Neural cell (in vitro differentiated cells): ENCODE data around the gene MYO7A. TPM values are rescaled to one million over a fixed set of nuclear protein-coding genes. Genes with fewer than 3 reads are reported as not detected.

Experiments
- H2AFZ ChIP-seq: fragments of 200-600, 300-800 bp; sonication (generic), shearing (Covaris generic); 2 replicates; pipeline ENCODE4 v1.6.0; 2014; ENCODE audit warnings: low read depth, mild to moderate bottlenecking, antibody characterized with exemption, low read length, moderate library complexity
- H3F3A ChIP-seq: fragments of 200-600 bp; shearing (Covaris generic); 2 replicates; pipeline ENCODE4 v1.6.1; 2016; ENCODE audit warnings: mild to moderate bottlenecking, moderate library complexity, mixed read lengths, antibody characterized with exemption, low read length; ENCODE audit not compliant: insufficient read depth, poor library complexity, severe bottlenecking
- H3K27ac ChIP-seq: fragments of 200-600, 300-800 bp; sonication (generic), shearing (Covaris generic); 2 replicates; pipeline ENCODE4 v1.5.1; 2014; ENCODE audit warnings: mild to moderate bottlenecking, low read length, moderate library complexity
- H3K27me3 ChIP-seq: fragments of 300-800, 200-600 bp; sonication (generic), shearing (Covaris generic); 2 replicates; pipeline ENCODE4 v1.6.0; 2014; ENCODE audit warnings: mild to moderate bottlenecking, low read depth, low read length, moderate library complexity; ENCODE audit not compliant: insufficient read depth
- H3K36me3 ChIP-seq: fragments of 300-800, 200-600 bp; sonication (generic), shearing (Covaris generic); 2 replicates; pipeline ENCODE4 v1.5.1; 2014; ENCODE audit warnings: mild to moderate bottlenecking, antibody characterized with exemption, low read length, moderate library complexity; ENCODE audit not compliant: insufficient read depth
- H3K4me2 ChIP-seq: fragments of 300-800, 200-600 bp; sonication (generic), shearing (Covaris generic); 2 replicates; pipeline ENCODE4 v1.6.0; 2014; ENCODE audit warnings: mild to moderate bottlenecking, low read length
- H3K4me3 ChIP-seq: fragments of 300-800, 200-600 bp; sonication (generic), shearing (Covaris generic); 2 replicates; pipeline ENCODE4 v1.5.1; 2014; ENCODE audit warnings: mild to moderate bottlenecking, low read length, moderate library complexity
- H3K79me2 ChIP-seq: fragments of 200-600 bp; shearing (Covaris generic); replicated peaks from 2 replicates; pipeline ENCODE4 v1.6.0; 2014; ENCODE audit warnings: mild to moderate bottlenecking, low read length, moderate library complexity; ENCODE audit not compliant: insufficient read depth
- H3K9ac ChIP-seq: fragments of 300-800, 200-600 bp; sonication (generic), shearing (Covaris generic); 2 replicates; pipeline ENCODE4 v1.6.1; 2016; ENCODE audit warnings: mild to moderate bottlenecking, low read length, mixed read lengths
- H3K9me2 ChIP-seq: fragments of 200-600 bp; shearing (Covaris generic); 2 replicates; pipeline ENCODE4 v1.6.1; 2016; ENCODE audit warnings: mild to moderate bottlenecking, low read length, mixed read lengths; ENCODE audit not compliant: insufficient read depth
- H3K9me3 ChIP-seq: fragments of 200-600, 300-800 bp; sonication (generic), shearing (Covaris generic); 2 replicates; pipeline ENCODE4 v1.6.1; 2016; ENCODE audit warnings: mild to moderate bottlenecking, mixed run types, low read length, moderate library complexity, mixed read lengths
- H4K20me1 ChIP-seq: fragments of 200-600 bp; shearing (Covaris generic); 2 replicates; pipeline ENCODE4 v1.6.1; 2016; ENCODE audit warnings: mild to moderate bottlenecking, mixed run types; ENCODE audit not compliant: insufficient read depth
- EP300 ChIP-seq: fragments of 450-650 bp; conservative IDR thresholded peaks from 2 replicates; pipeline ENCODE4 v1.6.1; 2014; ENCODE audit warnings: antibody characterized with exemption, mild to moderate bottlenecking, moderate library complexity; ENCODE audit not compliant: poor library complexity, severe bottlenecking
- EZH2 ChIP-seq: fragments of 200-600, 300-800 bp; shearing (Covaris generic), sonication (generic); IDR thresholded peaks from 2 replicates; pipeline ENCODE4 v1.6.1; 2014; ENCODE audit warnings: antibody characterized with exemption, low read length, borderline replicate concordance, mild to moderate bottlenecking; ENCODE audit not compliant: insufficient read depth, poor library complexity, severe bottlenecking
- MXI1 ChIP-seq: fragments of 450-650 bp; conservative IDR thresholded peaks from 2 replicates; pipeline ENCODE4 v1.6.1; 2014; ENCODE audit warnings: antibody characterized with exemption, mild to moderate bottlenecking; ENCODE audit not compliant: poor library complexity, severe bottlenecking
- POLR2AphosphoS5 ChIP-seq: IDR thresholded peaks from 2 replicates; pipeline ENCODE4 v1.6.1; 2012
- RAD21 ChIP-seq: fragments of 450-650 bp; conservative IDR thresholded peaks from 2 replicates; pipeline ENCODE4 v1.6.1; 2014; ENCODE audit warnings: antibody characterized with exemption, mild to moderate bottlenecking, moderate library complexity
- SMC3 ChIP-seq: fragments of 450-650 bp; conservative IDR thresholded peaks from 2 replicates; pipeline ENCODE4 v1.6.1; 2014; ENCODE audit warnings: antibody characterized with exemption, mild to moderate bottlenecking, moderate library complexity; ENCODE audit not compliant: poor library complexity
- TAF1 ChIP-seq: IDR thresholded peaks from 2 replicates; pipeline ENCODE4 v1.6.1; 2012; ENCODE audit warnings: low read depth
- polyA plus RNA-seq: library from polyadenylated mRNA; depleted of rRNA; stranded (reverse); fragments of >200 nt; gene quantifications from 2 replicates; pipeline ENCODE4 v1.2.3, GENCODE V29; 2014
- TF ChIP-seq, protein P1 (sequence below): IDR thresholded peaks from 2 replicates; pipeline ENCODE4 v1.6.1; 2012; ENCODE audit warnings: borderline replicate concordance
- TF ChIP-seq, protein P2 (sequence below): fragments of 450-650 bp; IDR thresholded peaks from 2 replicates; pipeline ENCODE4 v1.5.1; 2014; ENCODE audit warnings: antibody characterized with exemption, mild to moderate bottlenecking, moderate library complexity; ENCODE audit not compliant: poor library complexity, severe bottlenecking

MYO7A gene
- polyA plus RNA-seq, 1 donor from 2014 or later, result 0.61 TPM

DNA sequence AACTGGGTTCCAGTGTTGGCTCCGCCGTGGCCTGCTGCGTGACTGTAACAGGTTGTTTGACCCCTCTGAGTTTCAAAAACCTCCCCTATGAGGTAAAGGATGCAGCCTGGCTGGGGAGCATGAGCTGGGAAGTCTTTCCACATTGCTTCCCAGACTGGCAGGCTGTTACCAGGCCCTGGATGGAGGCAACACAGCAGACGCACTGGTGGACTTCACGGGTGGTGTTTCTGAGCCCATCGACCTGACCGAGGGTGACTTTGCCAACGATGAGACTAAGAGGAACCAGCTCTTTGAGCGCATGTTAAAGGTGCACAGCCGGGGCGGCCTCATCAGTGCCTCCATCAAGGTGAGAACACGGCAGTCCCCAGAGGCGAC lies 14.0 kb upstream of the MYO7A start:
- Histone ChIP-seq H3K27ac (no peak overlapping the region), H3K9me2 (no peaks in the 10 kb centered on the region), H4K20me1 (no peaks in the 10 kb centered on the region), H3K9me3 (no peaks in the 10 kb centered on the region), H3F3A (no peaks in the 10 kb centered on the region), H3K4me3 (no peak overlapping the region), H3K9ac (no peak overlapping the region), H2AFZ (no peak overlapping the region), H3K36me3 (no peaks in the 10 kb centered on the region), H3K79me2 (no peaks in the 10 kb centered on the region), H3K27me3 (no peaks in the 10 kb centered on the region), H3K4me2 (no peak overlapping the region)
- TF ChIP-seq, protein P1, sequence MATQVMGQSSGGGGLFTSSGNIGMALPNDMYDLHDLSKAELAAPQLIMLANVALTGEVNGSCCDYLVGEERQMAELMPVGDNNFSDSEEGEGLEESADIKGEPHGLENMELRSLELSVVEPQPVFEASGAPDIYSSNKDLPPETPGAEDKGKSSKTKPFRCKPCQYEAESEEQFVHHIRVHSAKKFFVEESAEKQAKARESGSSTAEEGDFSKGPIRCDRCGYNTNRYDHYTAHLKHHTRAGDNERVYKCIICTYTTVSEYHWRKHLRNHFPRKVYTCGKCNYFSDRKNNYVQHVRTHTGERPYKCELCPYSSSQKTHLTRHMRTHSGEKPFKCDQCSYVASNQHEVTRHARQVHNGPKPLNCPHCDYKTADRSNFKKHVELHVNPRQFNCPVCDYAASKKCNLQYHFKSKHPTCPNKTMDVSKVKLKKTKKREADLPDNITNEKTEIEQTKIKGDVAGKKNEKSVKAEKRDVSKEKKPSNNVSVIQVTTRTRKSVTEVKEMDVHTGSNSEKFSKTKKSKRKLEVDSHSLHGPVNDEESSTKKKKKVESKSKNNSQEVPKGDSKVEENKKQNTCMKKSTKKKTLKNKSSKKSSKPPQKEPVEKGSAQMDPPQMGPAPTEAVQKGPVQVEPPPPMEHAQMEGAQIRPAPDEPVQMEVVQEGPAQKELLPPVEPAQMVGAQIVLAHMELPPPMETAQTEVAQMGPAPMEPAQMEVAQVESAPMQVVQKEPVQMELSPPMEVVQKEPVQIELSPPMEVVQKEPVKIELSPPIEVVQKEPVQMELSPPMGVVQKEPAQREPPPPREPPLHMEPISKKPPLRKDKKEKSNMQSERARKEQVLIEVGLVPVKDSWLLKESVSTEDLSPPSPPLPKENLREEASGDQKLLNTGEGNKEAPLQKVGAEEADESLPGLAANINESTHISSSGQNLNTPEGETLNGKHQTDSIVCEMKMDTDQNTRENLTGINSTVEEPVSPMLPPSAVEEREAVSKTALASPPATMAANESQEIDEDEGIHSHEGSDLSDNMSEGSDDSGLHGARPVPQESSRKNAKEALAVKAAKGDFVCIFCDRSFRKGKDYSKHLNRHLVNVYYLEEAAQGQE, result no peak
- no peak for TF ChIP-seq EP300
- no peak for TF ChIP-seq EZH2
- TF ChIP-seq SMC3, result no peak
- no peak for TF ChIP-seq TAF1
- TF ChIP-seq RAD21, result no peak
- no peak for TF ChIP-seq POLR2AphosphoS5
- no peak for TF ChIP-seq MXI1
- TF ChIP-seq, protein P2, sequence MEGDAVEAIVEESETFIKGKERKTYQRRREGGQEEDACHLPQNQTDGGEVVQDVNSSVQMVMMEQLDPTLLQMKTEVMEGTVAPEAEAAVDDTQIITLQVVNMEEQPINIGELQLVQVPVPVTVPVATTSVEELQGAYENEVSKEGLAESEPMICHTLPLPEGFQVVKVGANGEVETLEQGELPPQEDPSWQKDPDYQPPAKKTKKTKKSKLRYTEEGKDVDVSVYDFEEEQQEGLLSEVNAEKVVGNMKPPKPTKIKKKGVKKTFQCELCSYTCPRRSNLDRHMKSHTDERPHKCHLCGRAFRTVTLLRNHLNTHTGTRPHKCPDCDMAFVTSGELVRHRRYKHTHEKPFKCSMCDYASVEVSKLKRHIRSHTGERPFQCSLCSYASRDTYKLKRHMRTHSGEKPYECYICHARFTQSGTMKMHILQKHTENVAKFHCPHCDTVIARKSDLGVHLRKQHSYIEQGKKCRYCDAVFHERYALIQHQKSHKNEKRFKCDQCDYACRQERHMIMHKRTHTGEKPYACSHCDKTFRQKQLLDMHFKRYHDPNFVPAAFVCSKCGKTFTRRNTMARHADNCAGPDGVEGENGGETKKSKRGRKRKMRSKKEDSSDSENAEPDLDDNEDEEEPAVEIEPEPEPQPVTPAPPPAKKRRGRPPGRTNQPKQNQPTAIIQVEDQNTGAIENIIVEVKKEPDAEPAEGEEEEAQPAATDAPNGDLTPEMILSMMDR, result no peak

DNA sequence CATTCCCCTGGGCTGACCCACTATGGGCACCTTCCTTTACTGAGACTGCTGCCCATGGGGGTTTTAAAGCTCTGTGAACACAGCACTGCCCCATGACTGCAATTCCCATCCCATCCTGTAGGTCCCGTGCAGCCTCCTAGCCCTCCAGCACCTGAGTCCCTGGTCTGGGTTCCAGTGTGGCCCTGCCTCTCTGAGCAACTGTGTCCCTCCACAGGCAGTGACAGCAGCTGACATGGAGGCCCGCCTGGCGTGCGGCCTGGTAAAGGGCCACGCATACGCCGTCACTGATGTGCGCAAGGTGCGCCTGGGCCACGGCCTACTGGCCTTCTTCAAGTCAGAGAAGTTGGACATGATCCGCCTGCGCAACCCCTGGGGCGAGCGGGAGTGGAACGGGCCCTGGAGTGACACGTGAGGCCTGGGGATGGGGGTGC lies 12.8 kb upstream of the MYO7A start:
- Histone ChIP-seq H4K20me1 (no peaks in the 10 kb centered on the region), H3K27me3 (no peaks in the 10 kb centered on the region), H3K79me2 (no peaks in the 10 kb centered on the region), H3K9me2 (no peaks in the 10 kb centered on the region), H3K36me3 (no peaks in the 10 kb centered on the region), H3K27ac (no peak overlapping the region), H3K4me2 (no peak overlapping the region), H3K9me3 (no peaks in the 10 kb centered on the region), H3K9ac (no peak overlapping the region), H3K4me3 (no peak overlapping the region), H3F3A (no peaks in the 10 kb centered on the region), H2AFZ (no peak overlapping the region)
- TF ChIP-seq SMC3, result no peak
- no peak for TF ChIP-seq EP300
- no peak for TF ChIP-seq EZH2
- TF ChIP-seq, protein P2, result no peak
- TF ChIP-seq MXI1, result no peak
- TF ChIP-seq POLR2AphosphoS5, result no peak
